Activated B cell treated with CpG ODN at 0.5 μM for 24 hours (primary cell): Measurements from ENCODE around the gene PPM1H. TPM values are rescaled to one million over a fixed set of nuclear protein-coding genes. Genes with fewer than 3 reads are reported as not detected.

ENCODE experiments used
- ATAC-seq: fragments of 200-7000 bp; cut with Tn5 transposase; one replicate; pipeline ENCODE4 v1.10.0; 2021; ENCODE audit warnings: low read depth, mild to moderate bottlenecking, moderate library complexity
- CTCF ChIA-PET: fragments of 350-600 bp; sonication (Branson Sonifier 250); formaldehyde crosslinking; loops from one replicate; lab custom pipeline; 2021; ENCODE audit warnings: antibody characterized with exemption; lab: Charles Lee
- POLR2A ChIA-PET: fragments of 350-600 bp; sonication (Branson Sonifier 250); formaldehyde crosslinking; loops from one replicate; lab custom pipeline; 2021; ENCODE audit warnings: antibody characterized with exemption; lab: Charles Lee
- DNase-seq: peaks from one replicate; pipeline ENCODE4 v3.0.0; 2022
- H3K27ac Mint-ChIP-seq: one replicate; pipeline ENCODE4 v1.8.0; 2020; ENCODE audit warnings: mixed read lengths
- H3K27me3 Mint-ChIP-seq: one replicate; pipeline ENCODE4 v1.8.0; 2021; ENCODE audit warnings: mixed read lengths
- H3K36me3 Mint-ChIP-seq: one replicate; pipeline ENCODE4 v1.8.0; 2021; ENCODE audit warnings: low read depth, mixed read lengths
- H3K4me1 Mint-ChIP-seq: one replicate; pipeline ENCODE4 v1.8.0; 2021; ENCODE audit warnings: mixed read lengths
- H3K4me3 Mint-ChIP-seq: one replicate; pipeline ENCODE4 v1.8.0; 2020; ENCODE audit warnings: mild to moderate bottlenecking, mixed read lengths
- H3K9me3 Mint-ChIP-seq: one replicate; pipeline ENCODE4 v1.8.0; 2020; ENCODE audit warnings: mixed read lengths
- intact Hi-C: fragments of 100-400 bp; cut with micrococcal nuclease; formaldehyde crosslinking; loops from one replicate; pipeline ENCODE4 v1.15.1; 2024
- total RNA-seq: library from RNA; stranded (reverse); gene quantifications from 2 replicates; pipeline ENCODE4 v1.2.3, GENCODE V29; 2022
- TF ChIP-seq, protein P1 (sequence below): fragments of 200-600 bp; IDR thresholded peaks from one replicate; pipeline ENCODE4 v1.8.0; 2022; ENCODE audit warnings: antibody characterized with exemption, mild to moderate bottlenecking

Gene PPM1H, protein sequence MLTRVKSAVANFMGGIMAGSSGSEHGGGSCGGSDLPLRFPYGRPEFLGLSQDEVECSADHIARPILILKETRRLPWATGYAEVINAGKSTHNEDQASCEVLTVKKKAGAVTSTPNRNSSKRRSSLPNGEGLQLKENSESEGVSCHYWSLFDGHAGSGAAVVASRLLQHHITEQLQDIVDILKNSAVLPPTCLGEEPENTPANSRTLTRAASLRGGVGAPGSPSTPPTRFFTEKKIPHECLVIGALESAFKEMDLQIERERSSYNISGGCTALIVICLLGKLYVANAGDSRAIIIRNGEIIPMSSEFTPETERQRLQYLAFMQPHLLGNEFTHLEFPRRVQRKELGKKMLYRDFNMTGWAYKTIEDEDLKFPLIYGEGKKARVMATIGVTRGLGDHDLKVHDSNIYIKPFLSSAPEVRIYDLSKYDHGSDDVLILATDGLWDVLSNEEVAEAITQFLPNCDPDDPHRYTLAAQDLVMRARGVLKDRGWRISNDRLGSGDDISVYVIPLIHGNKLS
- total RNA-seq, result not detected in 2 replicates

DNA sequence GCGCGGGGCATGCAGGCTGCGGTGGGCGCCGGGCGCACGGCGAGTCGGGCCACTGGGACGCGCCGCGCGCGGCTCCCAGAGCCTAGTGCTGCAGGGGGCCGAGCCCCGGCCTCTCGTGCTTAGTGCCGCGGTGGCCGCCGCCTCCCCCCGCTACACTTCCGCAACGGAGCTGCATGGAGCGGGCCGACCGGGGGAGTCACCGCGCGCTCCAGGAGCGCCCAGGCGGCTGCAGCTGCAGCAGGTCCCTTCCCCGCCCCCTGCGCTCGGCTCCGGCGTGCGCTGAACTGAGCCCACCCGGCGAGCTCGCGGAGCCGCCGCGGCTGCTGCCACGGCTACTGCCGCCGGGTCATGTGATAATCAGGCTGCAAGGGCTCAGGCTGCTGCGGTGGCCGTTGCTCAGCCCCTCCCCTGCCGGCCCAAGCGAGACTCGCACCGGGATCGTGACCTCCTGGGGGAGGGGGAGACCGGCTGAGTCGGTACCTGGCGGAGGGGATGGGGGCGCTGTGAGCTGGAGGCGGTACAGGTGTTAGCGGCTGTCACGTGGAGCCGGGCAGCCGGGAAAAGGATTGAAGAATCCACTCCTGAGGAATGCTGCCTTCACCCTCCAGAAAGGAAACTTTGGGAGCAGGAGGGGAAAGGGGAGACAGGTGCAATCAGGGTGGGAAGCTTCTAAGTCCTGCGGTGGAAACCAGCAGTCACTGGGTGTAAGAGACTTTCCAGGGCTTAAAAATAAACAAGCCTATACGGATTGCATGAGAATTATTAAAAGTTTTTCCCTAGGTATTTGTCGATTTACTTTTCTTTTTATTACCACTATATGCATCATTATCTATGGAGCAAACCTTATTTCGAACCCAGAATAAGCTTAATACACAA lies at the start of gene PPM1H:
TSS of gene PPM1H (minus strand) at position 352 of the 876 bp plus-strand sequence. CDS start 414 bp downstream, outside the sequence.
- DNase-seq (peak; percentile 24), ATAC-seq (peak; percentile 67)
- ChIA-PET POLR2A (no interaction called here), CTCF (no interaction called here)
- no peaks in the 10 kb centered on the region for H3K9me3 Mint-ChIP-seq
- no peak within 1 kb of the TSS for H3K27ac Mint-ChIP-seq
- H3K36me3 Mint-ChIP-seq, result no peaks in the 10 kb centered on the region
- H3K4me1 Mint-ChIP-seq, result peaks cover 17% of the 10 kb centered on the region
- intact Hi-C loops, result no loop called here
- peak within 1 kb of the TSS; percentile 83 for H3K4me3 Mint-ChIP-seq
- TF ChIP-seq, protein P1, sequence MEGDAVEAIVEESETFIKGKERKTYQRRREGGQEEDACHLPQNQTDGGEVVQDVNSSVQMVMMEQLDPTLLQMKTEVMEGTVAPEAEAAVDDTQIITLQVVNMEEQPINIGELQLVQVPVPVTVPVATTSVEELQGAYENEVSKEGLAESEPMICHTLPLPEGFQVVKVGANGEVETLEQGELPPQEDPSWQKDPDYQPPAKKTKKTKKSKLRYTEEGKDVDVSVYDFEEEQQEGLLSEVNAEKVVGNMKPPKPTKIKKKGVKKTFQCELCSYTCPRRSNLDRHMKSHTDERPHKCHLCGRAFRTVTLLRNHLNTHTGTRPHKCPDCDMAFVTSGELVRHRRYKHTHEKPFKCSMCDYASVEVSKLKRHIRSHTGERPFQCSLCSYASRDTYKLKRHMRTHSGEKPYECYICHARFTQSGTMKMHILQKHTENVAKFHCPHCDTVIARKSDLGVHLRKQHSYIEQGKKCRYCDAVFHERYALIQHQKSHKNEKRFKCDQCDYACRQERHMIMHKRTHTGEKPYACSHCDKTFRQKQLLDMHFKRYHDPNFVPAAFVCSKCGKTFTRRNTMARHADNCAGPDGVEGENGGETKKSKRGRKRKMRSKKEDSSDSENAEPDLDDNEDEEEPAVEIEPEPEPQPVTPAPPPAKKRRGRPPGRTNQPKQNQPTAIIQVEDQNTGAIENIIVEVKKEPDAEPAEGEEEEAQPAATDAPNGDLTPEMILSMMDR, result no peak
- peaks cover 37% of the 10 kb centered on the region for H3K27me3 Mint-ChIP-seq

DNA sequence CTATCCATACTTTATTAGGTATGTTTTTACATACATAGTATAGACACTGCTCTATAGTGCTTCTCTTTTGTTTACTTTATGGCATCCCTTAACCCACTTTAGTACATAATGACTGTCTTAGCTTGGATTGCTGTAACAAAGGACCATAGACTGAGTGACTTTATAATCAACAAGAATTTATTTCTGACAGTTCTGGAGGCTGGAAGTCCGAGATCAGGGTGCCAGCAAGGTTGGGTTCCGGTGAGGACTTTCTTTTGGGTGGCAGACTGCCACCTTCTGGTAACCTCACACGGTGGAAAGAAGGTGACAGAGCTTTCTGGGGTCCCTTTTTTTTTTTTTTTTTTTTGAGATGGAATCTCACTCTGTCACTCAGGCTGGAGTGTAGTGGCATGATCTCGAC lies 48.6 kb upstream of the PPM1H start:
- TF ChIP-seq, protein P1, result no peak
- Mint-ChIP-seq H3K36me3 (no peaks in the 10 kb centered on the region), H3K4me1 (no peaks in the 10 kb centered on the region), H3K27ac (no peak overlapping the region), H3K9me3 (no peaks in the 10 kb centered on the region), H3K4me3 (no peak overlapping the region), H3K27me3 (no peaks in the 10 kb centered on the region)
- ChIA-PET POLR2A (no interaction called here), CTCF (no interaction called here)
- DNase-seq (no peak), ATAC-seq (no peak)
- intact Hi-C loops, result no loop called here

DNA sequence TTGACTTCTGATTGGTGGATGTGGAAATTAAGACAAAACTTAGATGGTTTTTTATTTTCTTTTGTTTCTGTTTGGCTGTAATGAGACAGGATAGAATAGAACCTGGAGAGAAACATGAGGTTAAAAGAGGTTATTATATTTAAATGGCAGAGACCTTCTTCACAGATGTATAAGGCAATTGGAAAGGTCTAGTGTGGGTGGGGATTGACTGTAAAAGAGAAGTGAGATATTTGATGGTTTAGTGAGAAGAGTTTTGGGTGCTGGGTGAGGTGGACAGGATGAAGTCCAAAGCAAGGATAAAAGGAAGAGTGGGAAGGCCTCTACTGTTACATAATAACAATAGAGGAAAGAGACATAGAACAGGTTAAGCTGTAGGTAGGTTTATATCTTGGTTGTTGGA lies 43.8 kb upstream of the PPM1H start:
- ATAC-seq (no peak), DNase-seq (no peak)
- TF ChIP-seq, protein P1, result no peak
- Mint-ChIP-seq H3K4me1 (no peaks in the 10 kb centered on the region), H3K9me3 (no peaks in the 10 kb centered on the region), H3K36me3 (no peaks in the 10 kb centered on the region), H3K27me3 (peaks cover 3% of the 10 kb centered on the region), H3K4me3 (no peak overlapping the region), H3K27ac (no peak overlapping the region)
- intact Hi-C loops, result no loop called here
- CTCF ChIA-PET, result no interaction called here
- POLR2A ChIA-PET, result no interaction called here

DNA sequence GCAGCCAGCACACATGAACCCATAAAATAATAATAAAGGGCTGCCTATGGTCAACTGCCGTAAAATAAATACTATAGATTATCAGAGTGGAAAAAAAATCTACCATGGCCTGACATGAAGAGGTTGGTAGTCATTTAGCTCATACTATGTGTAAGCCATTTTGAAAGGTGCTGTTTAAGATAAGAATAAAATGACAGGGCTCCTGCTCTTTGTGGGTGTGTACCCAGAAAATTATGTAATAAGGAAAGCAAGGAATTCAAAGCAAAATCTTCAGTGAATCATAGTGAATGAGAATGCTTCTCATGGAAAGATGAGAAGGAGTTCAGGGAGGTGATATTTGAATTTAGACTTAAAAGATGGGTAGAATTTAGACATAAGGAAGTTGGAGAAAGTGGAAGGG lies 42.9 kb upstream of the PPM1H start:
- H3K4me3 Mint-ChIP-seq, result no peak overlapping the region
- peaks cover 3% of the 10 kb centered on the region for H3K27me3 Mint-ChIP-seq
- ChIA-PET POLR2A (no interaction called here), CTCF (no interaction called here)
- DNase-seq (no peak), ATAC-seq (no peak)
- H3K4me1 Mint-ChIP-seq, result no peaks in the 10 kb centered on the region
- H3K9me3 Mint-ChIP-seq, result no peaks in the 10 kb centered on the region
- no peaks in the 10 kb centered on the region for H3K36me3 Mint-ChIP-seq
- intact Hi-C loops, result no loop called here
- H3K27ac Mint-ChIP-seq, result no peak overlapping the region
- TF ChIP-seq, protein P1, result no peak

DNA sequence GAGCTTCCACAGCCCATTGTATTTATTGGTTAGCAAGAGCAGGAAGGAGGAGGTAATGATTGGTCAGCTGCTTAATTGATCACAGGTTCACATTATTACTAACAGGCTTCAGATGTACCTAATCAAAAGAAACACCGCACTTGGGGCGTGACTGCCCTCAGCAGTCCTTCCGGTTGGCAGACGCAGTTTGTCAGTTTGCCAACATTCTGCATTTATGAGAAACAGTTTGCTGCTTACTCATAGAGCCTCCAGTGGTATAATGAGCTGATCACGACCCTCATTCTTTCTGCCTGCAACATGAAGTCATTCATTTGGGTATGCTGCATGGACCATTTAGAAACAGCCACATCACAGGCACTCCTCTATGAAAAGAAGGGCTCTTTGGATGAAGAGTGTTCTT lies 42.5 kb upstream of the PPM1H start:
- Mint-ChIP-seq H3K9me3 (no peaks in the 10 kb centered on the region), H3K27ac (no peak overlapping the region), H3K4me1 (no peaks in the 10 kb centered on the region), H3K27me3 (peaks cover 3% of the 10 kb centered on the region), H3K36me3 (no peaks in the 10 kb centered on the region), H3K4me3 (no peak overlapping the region)
- TF ChIP-seq, protein P1, result no peak
- ATAC-seq (no peak), DNase-seq (no peak)
- CTCF ChIA-PET, result no interaction called here
- POLR2A ChIA-PET, result no interaction called here
- intact Hi-C loops, result no loop called here
